GM21528 (cell line): Measurements from ENCODE around the gene FRMPD4.
"Not testable (repeated sequence)": the region's sequence is repeated elsewhere in the genome, so short reads cannot be mapped to it uniquely, and the experiment has no call there.

Experiments
- ATAC-seq: cut with Tn5 transposase; IDR thresholded peaks from one replicate; pipeline ENCODE4 v1.9.1; 2021; ENCODE audit warnings: mild to moderate bottlenecking, moderate library complexity; ENCODE audit not compliant: unreplicated experiment, low FRiP score

The FRMPD4 gene

GRCh38 chrX:12138361-12139313 is at the start of gene FRMPD4:
Gene FRMPD4, plus strand, starts transcription at chrX:12138473. Its CDS starts 499 bp downstream, at chrX:12138972.
- no peak for ATAC-seq

GRCh38 chrX:12089740-12090139 is 48.5 kb upstream of the FRMPD4 start:
- no peak for ATAC-seq

- no peak for ATAC-seq
Measured at GRCh38 chrX:12113321-12113720, 25.0 kb upstream of the FRMPD4 start.

DNA sequence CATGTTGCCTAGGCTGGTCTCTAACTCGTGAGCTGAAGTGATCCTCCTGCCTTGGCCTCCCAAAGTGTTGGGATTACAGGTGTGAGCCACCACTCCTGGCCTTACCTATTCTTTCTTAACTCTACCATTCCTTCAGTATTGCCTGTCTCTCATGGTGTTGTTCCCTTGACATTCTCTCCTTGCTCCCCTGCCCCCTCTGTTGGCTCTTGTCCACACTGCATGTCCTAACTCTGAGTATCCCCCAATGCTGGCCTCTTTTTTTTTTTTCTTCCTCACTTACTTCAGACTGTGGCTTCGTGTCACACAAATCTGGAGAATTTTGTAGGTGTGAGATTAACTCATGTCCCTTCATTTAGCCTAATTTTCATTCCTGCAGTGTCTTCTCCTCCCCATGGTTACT is 22.9 kb upstream of the FRMPD4 start:
- ATAC-seq: no peak

DNA sequence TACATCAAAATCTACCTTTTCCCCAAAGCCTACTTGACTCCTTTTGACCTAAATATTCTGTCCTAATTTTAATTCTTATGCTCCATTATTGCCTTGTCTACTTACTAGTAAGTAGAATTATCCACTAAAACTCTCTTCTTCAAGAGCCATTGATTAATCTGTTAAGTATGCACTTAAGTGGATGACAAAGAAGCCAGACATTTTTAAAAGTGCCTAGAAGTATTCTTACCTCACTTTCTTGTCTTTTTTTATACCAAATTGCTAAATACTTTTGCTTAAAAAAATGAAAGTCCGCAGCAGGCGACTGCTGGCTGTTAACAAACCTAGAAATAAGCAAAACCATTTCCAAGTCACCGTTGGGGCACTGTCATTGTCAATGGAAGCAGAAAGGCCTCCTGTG is 20.1 kb upstream of the FRMPD4 start:
- ATAC-seq: no peak

GRCh38 chrX:12128017-12128416 is 10.3 kb upstream of the FRMPD4 start:
- ATAC-seq: no peak

- no peak for ATAC-seq
Measured at GRCh38 chrX:12137951-12138360, 317 bp upstream of the FRMPD4 start.

GRCh38 chrX:12139934-12140611 is 1.8 kb downstream of the FRMPD4 start:
- ATAC-seq: no peak

DNA sequence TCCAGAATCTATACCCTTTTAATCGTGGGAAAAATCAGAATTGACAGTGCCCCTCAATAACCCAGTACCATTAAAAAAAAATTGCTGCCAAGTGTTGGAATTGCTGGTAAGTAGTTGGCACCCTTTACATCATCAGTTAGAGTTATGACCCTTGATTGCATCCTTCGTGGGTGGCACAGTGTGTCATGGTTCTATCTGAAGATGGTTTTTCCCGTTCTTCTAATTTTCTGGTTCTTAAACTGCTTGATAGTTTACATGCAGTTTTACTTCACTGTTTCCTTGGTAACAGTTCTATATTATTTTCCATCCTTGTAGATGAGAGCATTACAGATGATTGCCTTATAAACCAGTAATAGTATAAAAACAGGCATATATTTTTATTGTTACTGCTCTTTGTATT is 3.2 kb downstream of the FRMPD4 start:
- no peak for ATAC-seq

- no peak for ATAC-seq
Measured at GRCh38 chrX:12142661-12143060, 4.4 kb downstream of the FRMPD4 start.

- ATAC-seq: no peak
Measured at GRCh38 chrX:12145402-12145801, 7.1 kb downstream of the FRMPD4 start.

GRCh38 chrX:12149670-12150407 is 11.6 kb downstream of the FRMPD4 start:
- no peak for ATAC-seq

- no peak for ATAC-seq
Measured at GRCh38 chrX:12153317-12153716, 15.0 kb downstream of the FRMPD4 start.

- no peak for ATAC-seq
Measured at GRCh38 chrX:12153741-12154140, 15.5 kb downstream of the FRMPD4 start.

DNA sequence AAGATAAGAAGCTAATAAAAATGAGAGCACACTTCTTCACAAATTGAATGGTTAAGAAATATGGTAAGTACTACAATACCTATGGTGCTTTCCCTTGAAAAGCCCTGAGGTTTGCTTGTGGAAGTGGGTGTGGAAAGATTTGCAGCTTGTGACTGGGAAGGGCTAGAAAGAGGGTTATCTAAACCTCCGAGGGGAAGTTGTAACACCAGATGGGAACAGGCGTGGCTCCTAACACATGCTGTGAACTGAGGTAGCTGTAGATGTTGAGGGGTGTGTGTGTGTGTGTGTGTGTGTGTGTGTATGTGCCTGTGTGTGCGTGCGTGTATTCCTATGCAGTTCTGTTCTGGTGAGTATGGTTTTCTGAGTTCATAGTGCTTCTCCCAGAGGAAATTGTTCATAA is 21.5 kb downstream of the FRMPD4 start:
- no peak for ATAC-seq

- no peak for ATAC-seq
Measured at GRCh38 chrX:12162420-12162819, 24.1 kb downstream of the FRMPD4 start.

GRCh38 chrX:12164180-12164579 is 25.9 kb downstream of the FRMPD4 start:
- ATAC-seq: not testable (repeated sequence)

GRCh38 chrX:12170755-12171154 is 32.5 kb downstream of the FRMPD4 start:
- ATAC-seq: no peak

DNA sequence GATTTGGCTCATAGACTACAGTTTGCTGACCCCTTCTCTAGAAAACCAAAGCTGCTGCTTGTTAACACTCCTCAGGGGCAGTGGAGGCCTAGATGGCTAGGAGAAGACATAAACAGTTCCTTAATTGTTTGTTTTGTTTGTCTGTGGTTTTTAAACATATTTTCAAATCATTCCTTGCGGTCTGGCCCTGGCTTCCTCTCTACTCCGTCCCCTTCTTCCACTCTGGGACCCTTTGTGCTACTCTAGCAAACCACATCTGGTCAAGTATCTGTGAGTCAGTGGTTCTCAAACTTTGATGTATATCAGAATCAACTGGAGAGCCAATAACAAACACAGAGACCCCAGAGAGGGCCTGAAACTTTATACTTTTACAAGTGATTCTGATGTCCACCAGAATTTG is 36.1 kb downstream of the FRMPD4 start:
- ATAC-seq: no peak

DNA sequence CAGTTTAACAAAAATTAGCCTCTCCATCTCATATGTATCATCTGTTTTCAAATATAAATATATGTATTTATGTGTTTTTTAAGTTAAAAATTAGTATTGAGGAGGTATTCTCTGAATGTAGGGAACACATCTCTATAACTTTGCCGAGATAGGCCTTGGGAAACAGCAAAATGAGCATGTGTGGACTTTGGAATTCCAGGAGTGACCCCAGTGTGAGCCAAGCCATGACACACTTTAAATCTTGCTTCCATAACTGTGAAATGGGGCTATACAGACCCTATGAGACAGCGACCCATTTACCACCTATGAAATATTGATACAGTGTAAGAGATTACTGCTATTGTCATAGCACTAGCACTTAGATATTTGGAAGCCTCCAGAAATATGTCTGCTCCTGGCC is 58.8 kb downstream of the FRMPD4 start:
- no peak for ATAC-seq

- no peak for ATAC-seq
Measured at GRCh38 chrX:12206413-12206812, 68.1 kb downstream of the FRMPD4 start.
